Fibroblast of skin of left quadriceps (primary cell): ENCODE measurements around the gene CGB8.
"Not testable (repeated sequence)": the region's sequence is repeated elsewhere in the genome, so short reads cannot be mapped to it uniquely, and the experiment has no call there.

Experiments used
- DNase-seq, 2 experiments: peaks; one replicate each; pipeline ENCODE4 v3.0.0-alpha.2; 2013; ENCODE audit warnings: low read depth in 2 of 2

Gene CGB8

DNA sequence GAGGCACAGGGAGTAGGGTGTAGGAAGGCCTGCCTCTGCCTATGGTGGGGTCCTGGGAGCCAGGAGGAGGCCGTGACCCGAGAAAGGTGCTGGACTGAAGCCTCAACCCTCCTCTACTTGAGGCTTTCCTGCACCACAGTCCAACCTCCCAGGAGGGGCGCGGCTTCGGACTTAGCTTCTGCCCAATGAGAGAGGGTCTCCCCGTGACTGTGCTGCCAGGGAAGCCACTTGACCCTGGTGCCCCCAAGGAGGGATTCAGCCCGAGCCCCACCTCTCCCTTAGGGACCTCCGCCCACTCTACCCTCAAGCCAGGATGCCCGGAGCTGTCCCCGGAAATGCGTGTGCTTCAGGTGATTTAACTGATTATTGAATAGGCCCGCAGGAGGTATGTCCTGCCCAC, at the start of gene CGB8:
Gene CGB8, minus strand, starts transcription at position 101 of the 400 bp plus-strand sequence. CDS start 372 bp downstream, outside the sequence.
- DNase-seq = not testable (repeated sequence)

DNA sequence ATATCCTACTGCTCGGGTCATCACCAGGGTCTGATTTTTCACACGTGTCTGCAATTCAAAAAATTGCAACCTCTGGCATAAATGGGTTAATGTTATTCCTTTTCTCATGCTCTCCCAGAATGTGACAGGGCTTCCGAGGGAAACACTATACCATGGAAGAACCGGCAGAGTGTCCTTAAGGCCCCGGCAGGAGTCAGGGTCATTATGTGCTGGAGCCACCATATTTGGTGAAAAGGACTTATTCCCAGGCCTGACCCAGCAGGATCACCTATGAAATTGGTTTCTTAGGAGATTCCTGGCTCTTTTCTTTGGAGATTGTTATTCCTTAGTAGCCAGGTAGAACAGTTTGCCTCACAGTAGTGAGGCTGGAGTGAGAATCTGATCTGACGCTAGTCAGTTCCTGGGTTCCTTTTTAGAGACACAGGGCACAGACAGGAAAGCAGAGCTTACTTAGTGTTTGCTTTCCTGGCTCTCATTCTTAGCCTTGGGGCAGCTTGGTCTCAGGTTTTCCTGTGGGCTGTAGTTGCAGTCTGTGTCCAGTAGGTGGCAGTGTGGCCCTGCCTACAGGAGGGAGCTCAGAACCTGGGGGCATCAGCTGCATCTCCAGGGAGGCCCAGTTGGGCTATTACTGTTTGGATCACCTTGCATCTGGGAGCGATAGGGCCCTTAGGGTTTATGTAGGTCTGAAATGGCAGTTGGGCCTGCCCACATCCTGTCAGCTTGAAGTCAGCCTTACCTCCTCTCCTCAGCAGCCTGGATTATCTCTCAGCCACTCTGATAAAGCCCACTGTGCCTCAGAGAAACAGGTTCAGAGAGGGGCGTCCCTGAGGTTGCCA, 48.8 kb upstream of the CGB8 start:
- DNase-seq = peak in 1 of 2 experiments; percentile 45

- no peak for DNase-seq
These were observed 45.9 kb upstream of the CGB8 start for GRCh38 chr19:49094505-49095482.

- no peak for DNase-seq
These were observed 43.8 kb upstream of the CGB8 start for GRCh38 chr19:49092686-49093085.

GRCh38 chr19:49091391-49092038, 42.6 kb upstream of the CGB8 start:
- no peak for DNase-seq

- DNase-seq = no peak
These were observed 37.4 kb upstream of the CGB8 start for GRCh38 chr19:49086296-49086695.

GRCh38 chr19:49085868-49086232, 36.9 kb upstream of the CGB8 start:
- no peak for DNase-seq

GRCh38 chr19:49085020-49085867, 36.3 kb upstream of the CGB8 start, which contains the start of gene SNRNP70:
TSS of gene SNRNP70 (plus strand) at chr19:49085451. CDS start at chr19:49086415, 964 bp downstream.
- peak; percentile 99 for DNase-seq

DNA sequence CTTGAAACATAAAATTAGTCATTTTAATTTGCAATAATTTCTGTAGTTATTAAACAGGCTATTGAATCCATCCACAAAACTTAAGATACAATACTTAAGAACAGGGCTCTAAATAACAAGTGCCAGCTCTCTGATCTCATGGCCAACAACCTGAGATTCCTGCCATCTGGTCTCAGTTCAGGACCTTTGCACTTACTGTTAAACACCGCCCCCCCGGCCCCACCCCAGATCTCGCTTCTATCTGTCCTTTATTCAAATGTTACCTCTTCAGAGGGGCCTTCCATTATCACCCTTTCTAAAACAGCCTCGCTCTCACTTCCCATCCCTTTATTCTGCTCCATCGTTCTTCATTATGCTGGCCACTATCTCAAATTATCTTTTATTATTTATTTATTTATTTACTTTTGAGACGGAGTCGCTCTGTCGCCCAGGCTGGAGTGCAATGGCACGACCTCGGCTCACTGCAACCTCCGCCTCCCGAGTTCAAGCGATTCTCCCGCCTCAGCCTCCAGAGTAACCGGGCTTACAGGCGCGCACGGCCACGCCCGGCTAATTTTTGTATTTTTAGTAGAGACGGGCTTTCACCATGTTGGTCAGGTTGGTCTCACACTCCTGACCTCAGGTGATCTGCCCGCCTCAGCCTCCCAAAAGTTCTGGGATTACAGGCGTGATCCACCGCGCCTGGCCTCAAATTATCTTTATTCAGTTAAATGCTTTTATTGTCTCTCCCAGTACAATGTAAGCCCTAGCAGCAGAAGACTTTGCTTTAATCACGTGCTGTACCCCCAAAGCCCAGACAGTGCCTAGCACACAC, 35.5 kb upstream of the CGB8 start:
- no peak for DNase-seq

- DNase-seq = no peak
These were observed 32.4 kb upstream of the CGB8 start for GRCh38 chr19:49081273-49081672.

DNA sequence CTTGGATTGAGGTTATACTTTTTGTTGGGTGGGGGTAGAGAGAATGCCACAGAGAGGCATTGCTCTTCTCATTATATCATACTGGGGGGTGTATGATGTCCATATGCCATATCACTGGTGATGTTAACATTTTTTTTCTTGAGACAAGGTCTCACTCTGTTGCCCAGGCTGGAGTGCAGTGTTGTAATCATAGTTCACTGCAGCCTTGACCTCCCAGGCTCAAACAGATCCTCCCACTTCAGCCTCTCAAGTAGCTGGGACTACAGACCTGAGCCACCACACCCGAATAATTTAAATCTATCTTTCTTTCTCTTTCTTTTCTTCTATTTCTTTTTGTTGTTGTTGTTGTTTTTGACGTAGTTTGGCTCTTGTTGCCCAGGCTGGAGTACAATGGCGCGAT, 31.5 kb upstream of the CGB8 start:
- no peak for DNase-seq

GRCh38 chr19:49074869-49075268, 26.0 kb upstream of the CGB8 start:
- DNase-seq = not testable (repeated sequence)

GRCh38 chr19:49073514-49074378, 24.8 kb upstream of the CGB8 start:
- DNase-seq = no peak

- DNase-seq = no peak
These were observed 23.1 kb upstream of the CGB8 start for GRCh38 chr19:49071860-49072547.

DNA sequence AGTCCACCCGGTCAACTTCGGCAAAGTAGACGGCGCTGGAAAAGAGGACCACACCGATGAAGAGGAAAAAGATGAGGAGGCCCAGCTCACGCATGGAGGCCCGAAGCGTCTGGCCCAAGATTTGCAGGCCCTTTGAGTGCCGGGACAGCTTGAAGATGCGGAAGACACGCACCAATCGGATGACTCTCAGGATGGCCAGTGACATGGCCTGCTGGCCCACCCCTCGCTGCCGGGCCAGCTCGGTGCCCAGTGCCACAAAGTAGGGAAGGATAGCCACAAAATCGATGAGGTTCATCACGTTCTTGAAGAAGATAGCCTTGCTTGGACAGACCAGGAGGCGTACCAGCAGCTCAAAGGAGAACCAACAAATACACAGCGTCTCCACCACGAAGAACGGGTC, 21.5 kb upstream of the CGB8 start:
- no peak for DNase-seq

- DNase-seq = no peak
These were observed 20.1 kb upstream of the CGB8 start for GRCh38 chr19:49069026-49069425.

- DNase-seq = no peak
These were observed 18.6 kb upstream of the CGB8 start for GRCh38 chr19:49067554-49067953.

GRCh38 chr19:49065905-49066512, 17.1 kb upstream of the CGB8 start:
- DNase-seq = no peak
